IMR-90 (cell line): ENCODE results near the gene RCN2. TPM values are rescaled to one million over a fixed set of nuclear protein-coding genes. Genes with fewer than 3 reads are reported as not detected.

Experiments
- ATAC-seq: fragments of 200-7000 bp; cut with Tn5 transposase; 2 replicates; pipeline ENCODE4 v1.9.1; 2020; ENCODE audit warnings: low read depth, mild to moderate bottlenecking, moderate library complexity
- BruUV-seq: library from RNA; stranded (reverse); fragments of 400-500 nt; replicated peaks from 2 replicates; lab custom pipeline; 2021; lab: Mats Ljungman, UMichigan
- CTCF ChIA-PET: fragments of 300-600 bp; formaldehyde crosslinking; extraction: SDS; loops from one replicate; lab custom pipeline; 2021; ENCODE audit warnings: antibody characterized with exemption; lab: Yijun Ruan, JAX
- POLR2A ChIA-PET: fragments of 300-600 bp; sonication (Branson Sonifier 250); formaldehyde crosslinking; loops from one replicate; lab custom pipeline; 2022; ENCODE audit warnings: antibody characterized with exemption; ENCODE audit not compliant: unreplicated experiment; lab: Charles Lee
- DNase-seq: peaks from one replicate; pipeline ENCODE4 v3.0.0; 2013
- H2AFZ ChIP-seq: replicated peaks from 2 replicates; pipeline ENCODE3; 2013; ENCODE audit warnings: low read length, mild to moderate bottlenecking; ENCODE audit not compliant: poor library complexity
- H2AK5ac ChIP-seq: 2 replicates; pipeline ENCODE4 v1.6.1; 2013; ENCODE audit warnings: low read depth, low read length, inconsistent platforms
- H2AK9ac ChIP-seq: replicated peaks from 2 replicates; pipeline ENCODE3; 2013; ENCODE audit warnings: mild to moderate bottlenecking, low read depth, low read length, moderate library complexity; ENCODE audit not compliant: poor library complexity
- H2BK120ac ChIP-seq: 2 replicates; pipeline ENCODE4 v1.6.1; 2013; ENCODE audit warnings: low read depth, low read length, inconsistent platforms
- H2BK15ac ChIP-seq: 3 replicates; pipeline ENCODE4 v1.6.1; 2013; ENCODE audit warnings: low read depth, low read length, inconsistent platforms
- H2BK20ac ChIP-seq: 2 replicates; pipeline ENCODE4 v1.6.1; 2013; ENCODE audit warnings: low read depth, mild to moderate bottlenecking, inconsistent platforms, low read length, moderate library complexity
- H2BK5ac ChIP-seq: 2 replicates; pipeline ENCODE4 v1.6.1; 2013; ENCODE audit warnings: mild to moderate bottlenecking, low read depth, low read length, inconsistent platforms; ENCODE audit not compliant: poor library complexity, severe bottlenecking
- H3K14ac ChIP-seq: replicated peaks from 2 replicates; pipeline ENCODE4 v1.6.1; 2013; ENCODE audit warnings: low read depth, low read length, inconsistent platforms
- H3K18ac ChIP-seq: 2 replicates; pipeline ENCODE4 v1.6.1; 2013; ENCODE audit warnings: low read depth, low read length, control low read depth
- H3K23ac ChIP-seq: 2 replicates; pipeline ENCODE4 v1.6.1; 2013; ENCODE audit warnings: low read depth, low read length, inconsistent platforms
- H3K27ac ChIP-seq: 2 replicates; pipeline ENCODE4 v1.5.1; 2013; ENCODE audit warnings: mild to moderate bottlenecking, control low read depth, low read length; ENCODE audit not compliant: insufficient read depth
- H3K27me3 ChIP-seq: 2 replicates; pipeline ENCODE4 v1.6.1; 2013; ENCODE audit warnings: low read length; ENCODE audit not compliant: control insufficient read depth, insufficient read depth
- H3K36me3 ChIP-seq: 2 replicates; pipeline ENCODE4 v1.6.1; 2013; ENCODE audit warnings: low read length, mixed read lengths; ENCODE audit not compliant: control insufficient read depth, insufficient read depth
- H3K4ac ChIP-seq: 2 replicates; pipeline ENCODE4 v1.6.1; 2013; ENCODE audit warnings: low read depth, low read length, inconsistent platforms
- H3K4me1 ChIP-seq: 2 replicates; pipeline ENCODE4 v1.6.1; 2013; ENCODE audit warnings: low read length, mixed read lengths; ENCODE audit not compliant: control insufficient read depth, insufficient read depth
- H3K4me2 ChIP-seq: 2 replicates; pipeline ENCODE4 v1.6.1; 2013; ENCODE audit warnings: low read depth, mild to moderate bottlenecking, control low read depth, low read length, moderate library complexity
- H3K4me3 ChIP-seq: 2 replicates; pipeline ENCODE4 v1.5.1; 2013; ENCODE audit warnings: low read depth, mild to moderate bottlenecking, control low read depth, low read length, moderate library complexity; ENCODE audit not compliant: insufficient read depth
- H3K56ac ChIP-seq: 2 replicates; pipeline ENCODE4 v1.6.1; 2013; ENCODE audit warnings: low read length, inconsistent platforms; ENCODE audit not compliant: insufficient read depth; ENCODE audit errors: extremely low read depth
- H3K79me1 ChIP-seq, 2 experiments: 2 replicates each; pipeline ENCODE4 v1.6.1; 2013; ENCODE audit warnings: low read length in 2 of 2, inconsistent platforms in 1 of 2, low read depth in 1 of 2
- H3K9ac ChIP-seq: 2 replicates; pipeline ENCODE4 v1.6.1; 2013; ENCODE audit warnings: low read depth, low read length, control low read depth
- H3K9me1 ChIP-seq: 2 replicates; pipeline ENCODE4 v1.6.1; 2013; ENCODE audit warnings: low read length, inconsistent platforms; ENCODE audit not compliant: insufficient read depth
- H3K9me3 ChIP-seq: 2 replicates; pipeline ENCODE4 v1.6.1; 2013; ENCODE audit warnings: low read length; ENCODE audit not compliant: control insufficient read depth, insufficient read depth
- H4K20me1 ChIP-seq: 2 replicates; pipeline ENCODE4 v1.6.1; 2013; ENCODE audit warnings: low read length, inconsistent platforms; ENCODE audit not compliant: insufficient read depth
- H4K5ac ChIP-seq: 2 replicates; pipeline ENCODE4 v1.6.1; 2013; ENCODE audit warnings: mild to moderate bottlenecking, low read depth, low read length, control low read depth
- H4K8ac ChIP-seq, 2 experiments: 2 replicates each; pipeline ENCODE4 v1.6.1; 2013; ENCODE audit warnings: low read depth in 2 of 2, low read length in 2 of 2, control low read depth in 1 of 2, inconsistent platforms in 1 of 2
- H4K91ac ChIP-seq: 2 replicates; pipeline ENCODE4 v1.6.1; 2013; ENCODE audit warnings: low read depth, low read length, inconsistent platforms; ENCODE audit not compliant: insufficient read depth
- CEBPB ChIP-seq: IDR thresholded peaks from 2 replicates; pipeline ENCODE4 v1.6.1; 2012; ENCODE audit warnings: low read depth, low read length, improper control_type of control experiment
- CTCF ChIP-seq: conservative IDR thresholded peaks from 2 replicates; pipeline ENCODE4 v1.5.1; 2012; ENCODE audit warnings: mild to moderate bottlenecking, low read depth, low read length, improper control_type of control experiment
- NFE2L2 ChIP-seq: fragments of 150-350 bp; IDR thresholded peaks from 2 replicates; pipeline ENCODE4 v1.6.1; 2016; ENCODE audit warnings: low read depth, mild to moderate bottlenecking, low read length
- whole genome bisulfite sequencing, 2 experiments: methylation state at CpG; one replicate each; pipeline versions ENCODE4 v1.1.5 to v1.1.7; 2013; ENCODE audit warnings: missing lambda C conversion rate in 2 of 2; ENCODE audit not compliant: insufficient read length in 1 of 2; ENCODE audit errors: extremely low coverage in 2 of 2; 5-methylcytosine and 5-hydroxymethylcytosine counted together
- dilution Hi-C: fragments of 300-500 bp; cut with HindIII; formaldehyde crosslinking; loops from one replicate; pipeline ENCODE4 v1.14.3; 2018; ENCODE audit warnings: low sequenced_read_pairs; ENCODE audit not compliant: unreplicated experiment
- in situ Hi-C: fragments of 300-500 bp; cut with MboI; formaldehyde crosslinking; loops from 3 replicates; pipeline ENCODE4 v1.14.3; 2019; ENCODE audit warnings: low sequenced_read_pairs, inconsistent platforms, mixed read lengths
- intact Hi-C: fragments of 100-400 bp; cut with micrococcal nuclease; formaldehyde crosslinking; loops from 2 replicates; pipeline ENCODE4 v1.10.0; 2022
- polyA plus RNA-seq, 3 experiments: library from polyadenylated mRNA; depleted of rRNA; stranded (reverse); fragments of >200 nt; gene quantifications; 2 replicates each; pipeline ENCODE4 v1.2.3, GENCODE V29; 2012; ENCODE audit warnings: low replicate concordance in 1 of 3
- total RNA-seq: library from RNA; depleted of rRNA; stranded (reverse); fragments of >200 nt; gene quantifications from 2 replicates; pipeline ENCODE4 v1.2.3, GENCODE V29; 2012

The RCN2 gene
- total and polyA plus RNA-seq, 2 of the 4 experiments (the other 2 are of a cell fraction), result 12.0 to 56.5 TPM

GRCh38 chr15:76986743-76987142, 55.2 kb downstream of the RCN2 start:
- intact Hi-C loops (no loop called here), in situ Hi-C loops (no loop called here), dilution Hi-C loops (no loop called here)
- H2BK15ac ChIP-seq, result no peak overlapping the region
- H2BK5ac ChIP-seq, result no peak overlapping the region
- WGBS, 2 experiments, result no CpG with 5 or more reads among the region's 3 CpGs
- H3K23ac ChIP-seq, result no peak overlapping the region
- no peak overlapping the region for H3K18ac ChIP-seq
- no peak overlapping the region for H2AFZ ChIP-seq
- no TSS peak for BruUV-seq
- H3K4me3 ChIP-seq, result no peak overlapping the region
- H2AK9ac ChIP-seq, result no peak overlapping the region
- H4K20me1 ChIP-seq, result no peaks in the 10 kb centered on the region
- no peak overlapping the region for H3K27ac ChIP-seq
- H3K79me1 ChIP-seq, result no peaks in the 10 kb centered on the region
- H4K91ac ChIP-seq, result no peak overlapping the region
- ATAC-seq, result no peak
- no peaks in the 10 kb centered on the region for H3K4me1 ChIP-seq
- no peak overlapping the region for H3K4me2 ChIP-seq
- H3K14ac ChIP-seq, result no peak overlapping the region
- no peak overlapping the region for H3K9ac ChIP-seq
- H3K9me3 ChIP-seq, result no peaks in the 10 kb centered on the region
- no peak overlapping the region for H4K8ac ChIP-seq
- peaks cover 39% of the 10 kb centered on the region for H3K27me3 ChIP-seq
- H4K5ac ChIP-seq, result no peak overlapping the region
- no peak overlapping the region for H2AK5ac ChIP-seq
- CTCF ChIA-PET, result no interaction called here
- TF ChIP-seq CTCF (no peak), NFE2L2 (no peak), CEBPB (no peak)
- H3K56ac ChIP-seq, result no peak overlapping the region
- no peak for DNase-seq
- H3K4ac ChIP-seq, result no peak overlapping the region
- H3K9me1 ChIP-seq, result 0 out of 2 replicates have a peak, but pooled peaks cover 3% of the 10 kb centered on the region
- H2BK20ac ChIP-seq, result no peak overlapping the region
- POLR2A ChIA-PET, result no interaction called here
- no peak overlapping the region for H2BK120ac ChIP-seq
- no peaks in the 10 kb centered on the region for H3K36me3 ChIP-seq
